OCI-LY1 (cell line): ENCODE measurements around the gene KLHL35.

Source experiments
- EZH2 ChIP-seq: fragments of 200-600 bp; sonication (generic), shearing (Covaris generic); IDR thresholded peaks from 2 replicates; pipeline ENCODE4 v1.8.0; 2017; ENCODE audit warnings: borderline replicate concordance, mixed run types, mild to moderate bottlenecking, antibody characterized with exemption, low read length, moderate library complexity, mixed read lengths
- TF ChIP-seq, protein P1 (sequence below): fragments of 200-600 bp; sonication (generic), shearing (Covaris generic); IDR thresholded peaks from 2 replicates; pipeline ENCODE4 v1.5.1; 2017; ENCODE audit warnings: mild to moderate bottlenecking, antibody characterized with exemption, low read length, moderate library complexity, mixed read lengths

DNA sequence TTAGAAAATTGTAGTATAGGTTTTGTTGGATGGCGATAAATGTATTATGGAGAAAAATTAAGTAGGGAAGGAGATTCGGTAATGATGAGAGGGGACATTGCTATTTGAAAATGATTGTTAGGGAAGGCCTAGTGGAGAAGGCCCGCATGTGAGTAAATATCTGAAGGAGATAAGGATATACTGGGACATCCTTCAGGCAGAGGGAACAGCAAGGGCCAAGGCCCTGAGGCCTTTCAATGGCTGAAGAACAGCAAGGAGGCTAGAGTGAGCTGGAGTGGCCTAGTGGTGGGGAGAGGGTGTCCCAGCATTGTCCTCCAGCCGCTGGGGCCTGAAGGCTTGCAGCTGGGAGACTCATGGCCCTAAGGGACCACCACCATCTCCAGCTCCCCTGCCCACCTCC is 58.4 kb downstream of the KLHL35 start:
- TF ChIP-seq EZH2: no peak
- TF ChIP-seq, protein P1, sequence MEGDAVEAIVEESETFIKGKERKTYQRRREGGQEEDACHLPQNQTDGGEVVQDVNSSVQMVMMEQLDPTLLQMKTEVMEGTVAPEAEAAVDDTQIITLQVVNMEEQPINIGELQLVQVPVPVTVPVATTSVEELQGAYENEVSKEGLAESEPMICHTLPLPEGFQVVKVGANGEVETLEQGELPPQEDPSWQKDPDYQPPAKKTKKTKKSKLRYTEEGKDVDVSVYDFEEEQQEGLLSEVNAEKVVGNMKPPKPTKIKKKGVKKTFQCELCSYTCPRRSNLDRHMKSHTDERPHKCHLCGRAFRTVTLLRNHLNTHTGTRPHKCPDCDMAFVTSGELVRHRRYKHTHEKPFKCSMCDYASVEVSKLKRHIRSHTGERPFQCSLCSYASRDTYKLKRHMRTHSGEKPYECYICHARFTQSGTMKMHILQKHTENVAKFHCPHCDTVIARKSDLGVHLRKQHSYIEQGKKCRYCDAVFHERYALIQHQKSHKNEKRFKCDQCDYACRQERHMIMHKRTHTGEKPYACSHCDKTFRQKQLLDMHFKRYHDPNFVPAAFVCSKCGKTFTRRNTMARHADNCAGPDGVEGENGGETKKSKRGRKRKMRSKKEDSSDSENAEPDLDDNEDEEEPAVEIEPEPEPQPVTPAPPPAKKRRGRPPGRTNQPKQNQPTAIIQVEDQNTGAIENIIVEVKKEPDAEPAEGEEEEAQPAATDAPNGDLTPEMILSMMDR: no peak
